Endothelial cell of umbilical vein (primary cell): Measurements from ENCODE around the gene OLFML2B. TPM values are rescaled to one million over a fixed set of nuclear protein-coding genes. Genes with fewer than 3 reads are reported as not detected.

Experiments
- BruUV-seq: library from RNA; stranded (reverse); fragments of 400-500 nt; replicated peaks from 2 replicates; lab custom pipeline; 2021; lab: Mats Ljungman, UMichigan
- CTCF ChIA-PET: fragments of 300-600, 350-600 bp; sonication (Branson Sonifier 250); formaldehyde crosslinking; loops from one replicate; lab custom pipeline; 2021; ENCODE audit warnings: antibody characterized with exemption, inconsistent platforms; lab: Charles Lee
- POLR2A ChIA-PET: fragments of 300-600, 350-600 bp; sonication (Branson Sonifier 250); formaldehyde crosslinking; loops from one replicate; lab custom pipeline; 2021; ENCODE audit warnings: antibody characterized with exemption, inconsistent platforms; lab: Charles Lee
- DNase-seq: peaks from one replicate; pipeline ENCODE4 v3.0.0-alpha.2; 2011; ENCODE audit warnings: low read depth, low spot score
- FAIRE-seq: peaks from 2 replicates; lab custom pipeline; 2011; peaks lifted over from hg19 to GRCh38; lab: Jason Lieb, UNC
- H2AFZ ChIP-seq: 2 replicates; pipeline ENCODE4 v1.6.0; 2012; ENCODE audit warnings: low read depth, low read length, control low read depth, inconsistent platforms
- H3K27ac ChIP-seq: 2 replicates; pipeline ENCODE4 v1.5.1; 2011; ENCODE audit warnings: low read depth, mild to moderate bottlenecking, control low read depth, low read length, moderate library complexity; ENCODE audit not compliant: insufficient read depth
- H3K27me3 ChIP-seq, 2 experiments: 2 replicates each; pipeline versions ENCODE4 v1.6.0 to v1.6.1; 2011; ENCODE audit warnings: low read length in 2 of 2, mixed read lengths in 1 of 2; ENCODE audit not compliant: control insufficient read depth in 2 of 2, insufficient read depth in 2 of 2
- H3K36me3 ChIP-seq, 2 experiments: 2 replicates in 1 of 2; 3 replicates in 1 of 2; pipeline ENCODE4 v1.5.1; 2011; ENCODE audit warnings: low read length in 2 of 2, mild to moderate bottlenecking in 1 of 2, moderate library complexity in 1 of 2; ENCODE audit not compliant: control insufficient read depth in 2 of 2, insufficient read depth in 2 of 2; ENCODE audit errors: extremely low read depth in 1 of 2
- H3K4me1 ChIP-seq: 3 replicates; pipeline ENCODE4 v1.5.1; 2011; ENCODE audit warnings: mild to moderate bottlenecking, low read length; ENCODE audit not compliant: control insufficient read depth, insufficient read depth; ENCODE audit errors: extremely low read depth
- H3K4me2 ChIP-seq: 2 replicates; pipeline ENCODE4 v1.6.1; 2011; ENCODE audit warnings: low read length, control low read depth, mixed read lengths; ENCODE audit not compliant: insufficient read depth
- H3K4me3 ChIP-seq, 3 experiments: fragments of 200-600 bp in 1 of 3; sonication (generic), shearing (Covaris generic) in 1 of 3; replicated peaks in 1 of 3; 2 replicates each; pipeline ENCODE4 v1.5.1; 2011 to 2016; ENCODE audit warnings: control low read depth in 3 of 3, low read length in 3 of 3, mild to moderate bottlenecking in 2 of 3, inconsistent platforms in 1 of 3, low read depth in 1 of 3, moderate library complexity in 1 of 3; ENCODE audit not compliant: insufficient read depth in 1 of 3
- H3K79me2 ChIP-seq: 2 replicates; pipeline ENCODE4 v1.6.0; 2012; ENCODE audit warnings: low read length, inconsistent platforms; ENCODE audit not compliant: control insufficient read depth, insufficient read depth
- H3K9ac ChIP-seq: replicated peaks from 2 replicates; pipeline ENCODE3; 2011; ENCODE audit warnings: low read length, control low read depth; ENCODE audit not compliant: insufficient read depth; ENCODE audit errors: extremely low read depth
- H3K9me1 ChIP-seq: replicated peaks from 3 replicates; pipeline ENCODE4 v1.6.0; 2011; ENCODE audit warnings: mild to moderate bottlenecking, low read length; ENCODE audit not compliant: control insufficient read depth, insufficient read depth; ENCODE audit errors: extremely low read depth
- H3K9me3 ChIP-seq: replicated peaks from 2 replicates; pipeline ENCODE4 v1.5.1; 2012; ENCODE audit warnings: low read length, inconsistent platforms; ENCODE audit not compliant: control insufficient read depth, insufficient read depth
- H4K20me1 ChIP-seq: replicated peaks from 2 replicates; pipeline ENCODE3; 2011; ENCODE audit warnings: mild to moderate bottlenecking, low read length; ENCODE audit not compliant: control insufficient read depth, insufficient read depth; ENCODE audit errors: extremely low read depth
- EZH2 ChIP-seq: IDR thresholded peaks from 2 replicates; pipeline ENCODE4 v1.6.1; 2012; ENCODE audit warnings: borderline replicate concordance, low read depth, mild to moderate bottlenecking, moderate library complexity, low read length, inconsistent platforms; ENCODE audit not compliant: severe bottlenecking
- FOS ChIP-seq: IDR thresholded peaks from 2 replicates; pipeline ENCODE4 v1.6.1; 2011; ENCODE audit warnings: mild to moderate bottlenecking, low read length, moderate library complexity, borderline replicate concordance; ENCODE audit not compliant: insufficient read depth
- GATA2 ChIP-seq: IDR thresholded peaks from 2 replicates; pipeline ENCODE4 v1.7.0; 2011; ENCODE audit warnings: low read depth, mild to moderate bottlenecking, moderate library complexity, mixed read lengths, low read length; ENCODE audit not compliant: insufficient read length, insufficient read depth
- JUN ChIP-seq: IDR thresholded peaks from 2 replicates; pipeline ENCODE4 v1.6.1; 2011; ENCODE audit warnings: borderline replicate concordance, low read depth; ENCODE audit not compliant: insufficient read length, insufficient read depth
- MYC ChIP-seq: IDR thresholded peaks from one replicate; pipeline ENCODE4 v1.6.1; 2011; ENCODE audit warnings: mild to moderate bottlenecking, low read depth, low read length
- POLR2A ChIP-seq: IDR thresholded peaks from 2 replicates; pipeline ENCODE4 v1.6.1; 2012; ENCODE audit warnings: low read depth, mild to moderate bottlenecking, control low read depth, low read length
- POLR2AphosphoS5 ChIP-seq: IDR thresholded peaks from 2 replicates; pipeline ENCODE4 v1.6.1; 2012; ENCODE audit warnings: low read depth, mild to moderate bottlenecking, control low read depth, low read length, moderate library complexity; ENCODE audit not compliant: insufficient read depth
- dilution Hi-C: fragments of 300-500 bp; cut with MboI; formaldehyde crosslinking; loops from one replicate; pipeline ENCODE4 v1.15.0; 2019; ENCODE audit warnings: low sequenced_read_pairs; ENCODE audit not compliant: extremely low pct_ligation_motif_present
- intact Hi-C: fragments of 100-400 bp; cut with micrococcal nuclease; formaldehyde crosslinking; loops from one replicate; pipeline ENCODE4 v1.10.0; 2022
- polyA plus RNA-seq, 4 experiments: library from polyadenylated mRNA; depleted of rRNA in 3 of 4; stranded (reverse) in 3 of 4; unstranded in 1 of 4; fragments of >200 nt; gene quantifications; 2 replicates each; pipeline versions ENCODE4 v1.2.1 to v1.2.3, GENCODE V29; 2011 to 2012; ENCODE audit warnings: missing spikeins in 1 of 4
- total RNA-seq: library from RNA; stranded (reverse); gene quantifications from 2 replicates; pipeline ENCODE4 v1.2.3, GENCODE V29; 2021
- TF ChIP-seq, protein P1 (sequence below): IDR thresholded peaks from 2 replicates; pipeline ENCODE4 v1.6.1; 2011; ENCODE audit not compliant: insufficient read depth, insufficient read length
- TF ChIP-seq, protein P2 (sequence below), 2 donors: IDR thresholded peaks; 1 replicate in 1 of 2; 2 replicates in 1 of 2; pipeline ENCODE4 v1.5.1; 2011; ENCODE audit warnings: low read length in 2 of 2, mild to moderate bottlenecking in 2 of 2, moderate library complexity in 2 of 2, control low read depth in 1 of 2, inconsistent platforms in 1 of 2, low read depth in 1 of 2; ENCODE audit not compliant: insufficient read depth in 1 of 2; ENCODE audit errors: extremely low read depth in 1 of 2

The OLFML2B gene
- total and polyA plus RNA-seq, 2 donors (not counting 3 experiments of a cell fraction or from before 2014, with no cell fraction given), result 0.58 to 0.62 TPM

DNA sequence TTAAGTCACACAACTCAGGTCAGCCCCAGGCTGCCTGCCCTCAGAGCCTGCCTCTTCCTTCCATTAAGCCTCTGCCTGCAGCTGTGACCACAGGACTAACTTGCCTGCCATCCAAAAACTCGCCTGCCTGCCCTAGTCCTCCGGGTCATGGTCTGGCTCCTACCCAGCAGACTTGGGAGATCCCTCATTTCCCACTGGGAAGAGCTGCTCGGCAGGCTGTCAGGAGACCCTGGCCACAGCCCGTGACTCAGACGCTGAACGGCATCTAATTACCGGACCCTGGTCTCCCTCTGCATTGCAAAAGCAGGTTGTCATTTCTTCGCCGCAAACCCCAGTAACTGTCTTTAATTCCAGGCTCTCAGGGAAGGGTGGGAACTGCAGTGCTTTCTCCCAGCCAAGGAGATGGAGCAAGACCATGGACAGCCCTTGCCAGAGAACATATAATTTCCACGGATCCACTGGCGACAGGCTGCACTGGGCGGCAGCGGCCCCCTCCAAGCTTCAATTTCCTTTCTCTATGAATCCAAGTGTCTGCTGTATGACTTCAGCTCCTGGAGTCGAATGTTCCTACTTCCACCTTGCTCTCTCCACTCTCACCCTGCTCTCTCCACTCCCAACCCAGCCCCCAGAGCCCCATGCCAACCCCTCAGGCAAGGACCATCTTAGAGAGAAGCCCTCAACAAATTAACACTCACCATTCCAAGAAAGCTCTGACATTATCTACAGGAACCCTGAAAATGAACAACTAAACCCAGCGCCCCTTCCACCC is 20.4 kb downstream of the OLFML2B start:
- Histone ChIP-seq H4K20me1 (no peaks in the 10 kb centered on the region), H3K4me3 (no peak overlapping the region), H3K9ac (no peak overlapping the region), H3K36me3 (no peaks in the 10 kb centered on the region), H3K79me2 (no peaks in the 10 kb centered on the region), H3K9me3 (no peaks in the 10 kb centered on the region), H3K4me2 (no peak overlapping the region), H3K9me1 (no peaks in the 10 kb centered on the region), H3K27ac (no peak overlapping the region), H2AFZ (no peak overlapping the region), H3K4me1 (peaks cover 5% of the 10 kb centered on the region), H3K27me3 (peaks cover 0 to 15% of the 10 kb centered on the region in 2 experiments)
- no TSS peak for BruUV-seq
- POLR2A ChIA-PET, result no interaction called here
- DNase-seq, result no peak
- CTCF ChIA-PET, result interaction anchor here (0.8 to 1.2 kb wide), 5 partner anchors 16 to 211 kb away, joined by 3 to 5 read pairs (median 4); no protein-coding TSS in a partner anchor
- intact Hi-C loops, result no loop called here
- no peak for FAIRE-seq
- TF ChIP-seq, protein P1, sequence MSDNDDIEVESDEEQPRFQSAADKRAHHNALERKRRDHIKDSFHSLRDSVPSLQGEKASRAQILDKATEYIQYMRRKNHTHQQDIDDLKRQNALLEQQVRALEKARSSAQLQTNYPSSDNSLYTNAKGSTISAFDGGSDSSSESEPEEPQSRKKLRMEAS, result no peak
- TF ChIP-seq POLR2AphosphoS5, result no peak
- no peak for TF ChIP-seq MYC
- no peak for TF ChIP-seq JUN
- TF ChIP-seq, protein P2, sequence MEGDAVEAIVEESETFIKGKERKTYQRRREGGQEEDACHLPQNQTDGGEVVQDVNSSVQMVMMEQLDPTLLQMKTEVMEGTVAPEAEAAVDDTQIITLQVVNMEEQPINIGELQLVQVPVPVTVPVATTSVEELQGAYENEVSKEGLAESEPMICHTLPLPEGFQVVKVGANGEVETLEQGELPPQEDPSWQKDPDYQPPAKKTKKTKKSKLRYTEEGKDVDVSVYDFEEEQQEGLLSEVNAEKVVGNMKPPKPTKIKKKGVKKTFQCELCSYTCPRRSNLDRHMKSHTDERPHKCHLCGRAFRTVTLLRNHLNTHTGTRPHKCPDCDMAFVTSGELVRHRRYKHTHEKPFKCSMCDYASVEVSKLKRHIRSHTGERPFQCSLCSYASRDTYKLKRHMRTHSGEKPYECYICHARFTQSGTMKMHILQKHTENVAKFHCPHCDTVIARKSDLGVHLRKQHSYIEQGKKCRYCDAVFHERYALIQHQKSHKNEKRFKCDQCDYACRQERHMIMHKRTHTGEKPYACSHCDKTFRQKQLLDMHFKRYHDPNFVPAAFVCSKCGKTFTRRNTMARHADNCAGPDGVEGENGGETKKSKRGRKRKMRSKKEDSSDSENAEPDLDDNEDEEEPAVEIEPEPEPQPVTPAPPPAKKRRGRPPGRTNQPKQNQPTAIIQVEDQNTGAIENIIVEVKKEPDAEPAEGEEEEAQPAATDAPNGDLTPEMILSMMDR (IDR thresholded peaks at IDR 0.05; ENCODE audit: extremely low read depth in 1 of 2, insufficient read depth in 1 of 2, low read depth in 1 of 2, low read length in 2 of 2), result no peak
- no peak for TF ChIP-seq FOS
- TF ChIP-seq EZH2, result no peak
- TF ChIP-seq GATA2, result no peak
- no peak for TF ChIP-seq POLR2A
- dilution Hi-C loops, result no loop called here
